SIG-M5 (cell line): ENCODE measurements around the gene ME2.
"Not testable (repeated sequence)": the region's sequence is repeated elsewhere in the genome, so short reads cannot be mapped to it uniquely, and the experiment has no call there.

Experiments
- DNase-seq: peaks from one replicate; lab custom pipeline; 2025; lab: John Stamatoyannopoulos, UW

Gene ME2

GRCh38 chr18:50973367-50974126 is 94.6 kb downstream of the ME2 start:
- DNase-seq = peak; percentile 9

- DNase-seq = no peak
Observed at GRCh38 chr18:50977037-50977760, 98.3 kb downstream of the ME2 start.

- no peak for DNase-seq
Observed at GRCh38 chr18:50981381-50981780, 102.5 kb downstream of the ME2 start.

GRCh38 chr18:50982086-50982801 is 103.3 kb downstream of the ME2 start:
- DNase-seq = no peak

GRCh38 chr18:50982802-50983179 is 103.9 kb downstream of the ME2 start:
- DNase-seq = no peak

GRCh38 chr18:50986360-50987087 is 107.6 kb downstream of the ME2 start:
- no peak for DNase-seq

- DNase-seq = no peak
Observed at GRCh38 chr18:50987261-50987660, 108.3 kb downstream of the ME2 start.

GRCh38 chr18:50989711-50990110 is 110.8 kb downstream of the ME2 start:
- DNase-seq = no peak

GRCh38 chr18:50992351-50992762 is 113.4 kb downstream of the ME2 start:
- no peak for DNase-seq

GRCh38 chr18:50994031-50994430 is 115.1 kb downstream of the ME2 start:
- DNase-seq = no peak

- DNase-seq = not testable (repeated sequence)
Observed at GRCh38 chr18:51003174-51003573, 124.3 kb downstream of the ME2 start.
